HG03280 (cell line): ENCODE data around the gene CMSS1.

Experiments used
- ATAC-seq: cut with Tn5 transposase; IDR thresholded peaks from one replicate; pipeline ENCODE4 v1.9.1; 2021; ENCODE audit warnings: mild to moderate bottlenecking, moderate library complexity; ENCODE audit not compliant: unreplicated experiment

CMSS1 gene

GRCh38 chr3:99899603-99900002 is 81.9 kb downstream of the CMSS1 start:
- no peak for ATAC-seq

- ATAC-seq: no peak
Measured at GRCh38 chr3:99900248-99900647, 82.6 kb downstream of the CMSS1 start.

- no peak for ATAC-seq
Measured at GRCh38 chr3:99901200-99901926, 83.7 kb downstream of the CMSS1 start.

GRCh38 chr3:99902091-99902490 is 84.4 kb downstream of the CMSS1 start:
- no peak for ATAC-seq

- ATAC-seq: no peak
Measured at GRCh38 chr3:99903869-99904268, 86.2 kb downstream of the CMSS1 start.

GRCh38 chr3:99907959-99908544 is 90.4 kb downstream of the CMSS1 start:
- no peak for ATAC-seq

- no peak for ATAC-seq
Measured at GRCh38 chr3:99909714-99910495, 92.2 kb downstream of the CMSS1 start.

GRCh38 chr3:99910752-99911290 is 93.2 kb downstream of the CMSS1 start:
- ATAC-seq: no peak

- ATAC-seq: no peak
Measured at GRCh38 chr3:99911433-99911832, 93.8 kb downstream of the CMSS1 start.

GRCh38 chr3:99915906-99916432 is 98.3 kb downstream of the CMSS1 start:
- no peak for ATAC-seq

GRCh38 chr3:99918715-99919114 is 101.1 kb downstream of the CMSS1 start:
- no peak for ATAC-seq

- no peak for ATAC-seq
Measured at GRCh38 chr3:99919694-99920093, 102.0 kb downstream of the CMSS1 start.

- ATAC-seq: no peak
Measured at GRCh38 chr3:99920481-99921376, 103.1 kb downstream of the CMSS1 start.

- no peak for ATAC-seq
Measured at GRCh38 chr3:99921377-99921695, 103.7 kb downstream of the CMSS1 start.

- ATAC-seq: no peak
Measured at GRCh38 chr3:99921986-99922385, 104.3 kb downstream of the CMSS1 start.

- no peak for ATAC-seq
Measured at GRCh38 chr3:99923873-99924272, 106.2 kb downstream of the CMSS1 start.

GRCh38 chr3:99925584-99926230 is 108.0 kb downstream of the CMSS1 start:
- no peak for ATAC-seq

- no peak for ATAC-seq
Measured at GRCh38 chr3:99927671-99928457, 110.2 kb downstream of the CMSS1 start.
